ENCODE measurements around the gene ITGA4. TPM values are rescaled to one million over a fixed set of nuclear protein-coding genes. Genes with fewer than 3 reads are reported as not detected.

The ITGA4 gene
- total and polyA plus RNA-seq, 2 donors (not counting 1 experiment from before 2014, with no cell fraction given) = 69.2 to 169 TPM

- Mint-ChIP-seq H3K4me3 (no peak overlapping the region), H3K4me1 (peaks cover 2% of the 10 kb centered on the region), H3K9me3 (ENCODE audit: insufficient read depth) (no peaks in the 10 kb centered on the region), H3K27ac (no peak overlapping the region), H3K27me3 (no peaks in the 10 kb centered on the region)
- H3K4me2 ChIP-seq (replicated peaks; ENCODE audit: low read depth, low read length, poor library complexity, severe bottlenecking) = no peak overlapping the region
- no peaks in the 10 kb centered on the region for H3K4me1 ChIP-seq (ENCODE audit: control insufficient read depth in 2 of 2, insufficient read depth in 2 of 2, low read length in 2 of 2)
- ChIA-PET CTCF (no interaction called here), POLR2A (no interaction called here)
- TF ChIP-seq CTCF (IDR thresholded peaks at IDR 0.05) (no peak), EZH2 (IDR thresholded peaks at IDR 0.05; ENCODE audit: borderline replicate concordance, insufficient read depth, low read depth, low read length, poor library complexity, severe bottlenecking) (no peak)
- H3K27ac ChIP-seq (ENCODE audit: low read length in 2 of 2) = no peak overlapping the region
- H3K79me2 ChIP-seq (ENCODE audit: control insufficient read depth, insufficient read depth, low read length) = no peaks in the 10 kb centered on the region
- intact Hi-C loops (cut with micrococcal nuclease) = loop anchor here (5.0 kb wide), 1 partner anchor 39 kb away; no protein-coding TSS in a partner anchor
- no peak overlapping the region for H3K9ac ChIP-seq (ENCODE audit: low read length)
- H3K4me3 ChIP-seq (ENCODE audit: control extremely low read depth in 1 of 5, extremely low read depth in 1 of 5, insufficient read depth in 1 of 5, low read depth in 2 of 5, low read length in 4 of 5) = no peak overlapping the region
- H3K36me3 ChIP-seq (replicated peaks in 1 of 2; ENCODE audit: control extremely low read depth in 1 of 2, control insufficient read depth in 1 of 2, extremely low read depth in 1 of 2, insufficient read depth in 2 of 2, low read length in 1 of 2) = peaks cover 1 to 79% of the 10 kb centered on the region in 2 experiments
- DNase-seq (no peak), ATAC-seq (ENCODE audit: low read depth) (no peak)
- no CpG with 5 or more reads among the region's 2 CpGs for WGBS (ENCODE audit: insufficient coverage)
- H3K27me3 ChIP-seq (replicated peaks in 1 of 4; ENCODE audit: control extremely low read depth in 1 of 4, control insufficient read depth in 3 of 4, insufficient read depth in 4 of 4, low read length in 3 of 4) = no peaks in the 10 kb centered on the region
- no peaks in the 10 kb centered on the region for H4K20me1 ChIP-seq (ENCODE audit: control insufficient read depth, insufficient read depth, low read length, poor library complexity, severe bottlenecking)
- no peak overlapping the region for H2AFZ ChIP-seq (ENCODE audit: insufficient read depth, low read depth, low read length, poor library complexity, severe bottlenecking)
- no peaks in the 10 kb centered on the region for H3K9me3 ChIP-seq (ENCODE audit: control extremely low read depth in 1 of 3, control insufficient read depth in 2 of 3, insufficient read depth in 1 of 3, low read length in 2 of 3)
These were observed 79.5 kb downstream of the ITGA4 start for GRCh38 chr2:181536730-181537129.

GRCh38 chr2:181540421-181540820 is 83.2 kb downstream of the ITGA4 start:
- TF ChIP-seq EZH2 (IDR thresholded peaks at IDR 0.05; ENCODE audit: borderline replicate concordance, insufficient read depth, low read depth, low read length, poor library complexity, severe bottlenecking) (no peak), CTCF (IDR thresholded peaks at IDR 0.05) (no peak)
- Mint-ChIP-seq H3K9me3 (ENCODE audit: insufficient read depth) (no peaks in the 10 kb centered on the region), H3K27ac (no peak overlapping the region), H3K27me3 (no peaks in the 10 kb centered on the region), H3K4me3 (no peak overlapping the region), H3K4me1 (no peaks in the 10 kb centered on the region)
- no peaks in the 10 kb centered on the region for H3K4me1 ChIP-seq (ENCODE audit: control insufficient read depth in 2 of 2, insufficient read depth in 2 of 2, low read length in 2 of 2)
- no peak overlapping the region for H3K4me3 ChIP-seq (ENCODE audit: control extremely low read depth in 1 of 5, extremely low read depth in 1 of 5, insufficient read depth in 1 of 5, low read depth in 2 of 5, low read length in 4 of 5)
- H3K36me3 ChIP-seq (replicated peaks in 1 of 2; ENCODE audit: control extremely low read depth in 1 of 2, control insufficient read depth in 1 of 2, extremely low read depth in 1 of 2, insufficient read depth in 2 of 2, low read length in 1 of 2) = peaks cover 1 to 48% of the 10 kb centered on the region in 2 experiments
- H3K9me3 ChIP-seq (ENCODE audit: control extremely low read depth in 1 of 3, control insufficient read depth in 2 of 3, insufficient read depth in 1 of 3, low read length in 2 of 3) = no peaks in the 10 kb centered on the region
- H3K9ac ChIP-seq (ENCODE audit: low read length) = no peak overlapping the region
- ChIA-PET POLR2A (interaction anchor here (0.6 kb wide), 1 partner anchor 193 kb away, joined by 3 read pairs; no protein-coding TSS in a partner anchor), CTCF (no interaction called here)
- no peak for ATAC-seq (ENCODE audit: low read depth)
- H2AFZ ChIP-seq (ENCODE audit: insufficient read depth, low read depth, low read length, poor library complexity, severe bottlenecking) = no peak overlapping the region
- H3K79me2 ChIP-seq (ENCODE audit: control insufficient read depth, insufficient read depth, low read length) = no peaks in the 10 kb centered on the region
- no peaks in the 10 kb centered on the region for H3K27me3 ChIP-seq (replicated peaks in 1 of 4; ENCODE audit: control extremely low read depth in 1 of 4, control insufficient read depth in 3 of 4, insufficient read depth in 4 of 4, low read length in 3 of 4)
- DNase-seq = no peak
- H3K4me2 ChIP-seq (replicated peaks; ENCODE audit: low read depth, low read length, poor library complexity, severe bottlenecking) = no peak overlapping the region
- WGBS (ENCODE audit: insufficient coverage) = 97% methylated on average over 3 of the region's 4 CpGs
- no peak overlapping the region for H3K27ac ChIP-seq (ENCODE audit: low read length in 2 of 2)
- no peaks in the 10 kb centered on the region for H4K20me1 ChIP-seq (ENCODE audit: control insufficient read depth, insufficient read depth, low read length, poor library complexity, severe bottlenecking)
- intact Hi-C loops (cut with micrococcal nuclease) = no loop called here

Data from B cell (primary cell).